ENCODE measurements around the gene PAXX.

The PAXX gene

DNA sequence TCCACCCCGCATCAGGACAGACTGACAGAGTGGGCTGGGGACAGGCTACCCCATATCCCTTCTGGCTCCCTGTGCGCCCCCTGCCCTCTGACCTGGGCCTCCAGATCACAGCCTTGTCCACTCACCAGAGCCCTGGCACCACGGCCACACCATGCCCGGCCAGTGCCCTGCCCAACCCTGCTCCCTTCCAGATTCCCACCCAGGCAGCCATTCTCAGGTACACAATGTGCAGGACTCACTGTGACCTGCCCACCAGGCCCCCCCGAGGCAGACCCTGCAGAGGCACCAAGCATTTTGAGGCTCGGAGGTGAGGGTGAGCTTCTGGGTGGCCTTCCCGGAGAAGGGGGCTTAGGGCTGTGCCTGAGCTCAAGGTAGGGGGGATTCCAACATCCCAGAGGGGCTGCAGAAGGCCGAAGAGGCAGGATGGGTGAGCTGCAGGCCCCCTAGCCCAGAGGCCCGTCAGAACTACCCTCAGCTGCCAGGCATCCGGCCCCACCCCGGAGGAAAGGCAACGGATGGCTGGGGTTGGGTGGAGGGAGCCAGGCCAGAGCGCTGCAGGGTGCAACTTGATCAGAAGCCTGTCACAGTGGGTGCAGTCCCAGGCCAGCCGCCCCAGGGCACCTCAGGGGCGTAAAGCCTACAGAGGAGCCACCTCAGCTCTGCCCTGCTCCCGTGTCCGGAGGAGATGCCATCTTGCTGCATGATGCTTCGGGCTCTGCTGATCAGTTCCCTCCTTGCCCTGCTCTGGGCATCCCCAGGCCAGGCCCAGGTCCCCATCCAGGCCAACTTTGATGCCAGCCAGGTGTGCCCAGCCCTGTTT is 9.8 kb upstream of the PAXX start, which contains the start of gene LCNL1:
TSS of gene LCNL1 (plus strand) at position 762 of the 820 bp plus-strand sequence. CDS start 594 bp downstream, outside the sequence.
- no peak for DNase-seq (ENCODE audit: low read depth)

DNA sequence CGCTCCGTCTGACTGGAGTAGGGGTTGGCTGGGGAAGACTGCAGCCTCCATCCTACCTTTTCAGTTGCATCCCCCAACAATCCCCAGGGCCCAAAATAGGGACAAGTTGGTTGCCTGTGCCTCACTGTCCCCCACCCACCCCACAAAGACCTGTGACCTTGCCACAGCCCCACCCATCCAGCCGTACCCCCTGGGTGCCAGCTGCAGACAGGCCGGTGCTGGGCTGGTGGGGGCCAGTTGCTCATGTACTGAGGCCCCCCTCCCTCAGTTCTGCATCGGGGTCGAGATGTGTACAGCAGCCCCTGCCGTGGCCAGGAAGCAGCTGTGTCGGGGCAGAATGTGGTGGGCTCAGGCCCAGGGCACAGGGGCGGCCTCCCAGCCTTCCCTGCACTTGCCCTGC is 9.1 kb upstream of the PAXX start:
- no peak for DNase-seq (ENCODE audit: low read depth)

DNA sequence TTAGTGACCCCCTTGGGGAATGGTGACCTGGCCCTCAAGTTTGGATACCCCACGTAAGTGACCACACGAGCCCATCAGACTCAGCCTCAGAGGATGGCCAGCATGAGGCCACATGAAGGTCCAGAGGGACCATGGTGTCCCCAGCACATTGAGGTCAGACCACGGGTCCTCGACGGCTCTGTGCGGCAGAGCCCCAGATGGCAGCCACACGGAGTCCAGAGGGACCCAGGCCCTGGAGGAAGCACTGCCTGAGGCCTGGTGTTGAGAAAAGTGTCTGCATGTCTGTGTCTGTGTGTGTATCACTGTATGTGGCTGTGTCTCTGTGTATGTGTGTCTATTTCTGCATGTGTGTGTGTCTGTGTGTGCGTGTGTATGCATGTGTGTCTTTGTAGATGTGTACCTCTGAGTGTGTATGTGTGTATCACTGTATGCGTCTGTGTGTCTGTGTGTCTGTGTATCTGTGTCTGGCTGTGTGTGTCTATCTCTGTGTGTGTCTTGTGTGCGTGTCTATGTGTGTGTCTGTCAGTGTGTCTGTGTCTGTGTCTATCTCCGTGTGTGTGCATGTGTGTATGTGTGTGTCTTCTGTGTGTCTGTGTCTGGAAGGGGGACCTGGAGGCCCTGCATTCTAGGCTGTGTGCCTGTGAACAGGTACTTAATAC is 8.4 kb upstream of the PAXX start:
- DNase-seq (ENCODE audit: low read depth), result no peak

DNA sequence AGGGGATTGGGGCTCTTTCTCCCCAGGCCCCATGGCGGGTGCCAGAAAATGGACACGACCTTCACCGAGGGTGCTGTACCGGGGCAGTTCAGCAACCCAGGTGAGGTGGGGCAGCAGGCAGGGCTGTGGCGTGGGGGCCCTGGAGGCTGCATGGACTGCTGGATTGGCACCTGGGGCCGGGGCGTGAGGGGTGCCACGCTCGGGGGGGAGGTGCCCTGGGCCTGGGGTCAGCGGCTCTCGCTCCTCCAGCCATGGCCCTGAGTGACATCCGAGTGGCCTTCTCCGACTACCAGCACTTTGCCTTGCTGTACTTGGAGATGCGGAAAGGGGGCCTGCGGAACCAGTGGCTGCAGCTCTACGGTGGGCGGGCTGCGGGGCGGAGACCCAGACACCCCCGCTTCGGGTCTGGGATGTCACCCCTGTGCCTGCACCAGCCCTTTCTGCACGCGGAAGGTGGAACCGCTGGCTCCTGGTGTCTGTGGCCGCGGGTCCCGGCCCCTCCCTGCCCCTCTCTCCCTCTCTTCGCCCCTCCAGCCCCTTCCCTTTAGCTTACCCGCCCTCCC is 7.7 kb upstream of the PAXX start:
- DNase-seq (ENCODE audit: low read depth), result no peak

DNA sequence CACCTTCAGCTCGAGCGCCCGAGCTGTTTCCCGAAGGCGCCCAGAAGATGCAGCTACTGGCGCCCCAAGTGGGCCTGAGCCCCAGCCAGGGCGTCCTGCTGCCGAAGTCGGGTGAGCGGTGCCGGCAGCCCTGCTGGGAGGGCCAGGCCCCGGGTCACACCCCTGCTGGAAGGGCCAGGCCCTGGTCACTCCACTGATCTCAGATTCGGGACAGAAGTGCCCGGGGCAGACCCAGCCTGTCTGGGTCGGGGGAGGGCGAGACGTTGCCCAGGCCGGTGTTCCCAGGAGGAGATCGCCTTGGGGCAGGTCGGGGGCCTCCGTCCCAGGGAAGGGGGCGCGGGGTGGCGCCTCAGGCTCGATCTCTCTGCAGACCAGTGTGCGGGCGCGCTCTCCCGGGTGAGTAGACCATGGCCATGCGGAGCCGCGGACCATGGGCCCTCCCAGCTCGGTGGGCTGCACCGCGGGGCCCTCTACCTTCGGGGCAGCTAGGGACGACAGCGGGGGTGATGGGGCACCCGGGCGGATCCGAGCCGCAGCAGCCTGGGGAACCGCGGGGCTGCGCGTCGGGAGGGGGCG is 7.1 kb upstream of the PAXX start:
- no peak for DNase-seq (ENCODE audit: low read depth)

DNA sequence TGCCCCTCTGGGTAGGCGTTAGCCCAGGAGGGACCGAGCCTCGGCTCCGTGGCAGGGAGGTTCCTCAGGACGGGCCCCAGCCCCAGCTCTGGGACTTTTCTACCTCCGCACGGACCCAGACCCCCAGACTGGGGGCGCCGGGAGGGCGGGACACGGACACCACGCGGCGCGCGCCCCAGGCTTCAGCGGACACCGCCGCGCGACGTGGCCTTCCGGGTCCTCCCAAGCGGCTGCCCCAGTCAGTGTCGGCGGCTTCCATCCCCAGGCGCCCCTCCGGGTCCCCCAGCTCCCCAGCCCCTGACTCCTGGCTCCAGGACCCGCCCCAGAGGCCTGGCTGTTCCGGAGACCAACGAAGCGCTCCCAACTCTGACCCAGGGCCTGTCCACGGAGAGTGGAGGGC is 6.4 kb upstream of the PAXX start:
- DNase-seq (ENCODE audit: low read depth), result no peak

DNA sequence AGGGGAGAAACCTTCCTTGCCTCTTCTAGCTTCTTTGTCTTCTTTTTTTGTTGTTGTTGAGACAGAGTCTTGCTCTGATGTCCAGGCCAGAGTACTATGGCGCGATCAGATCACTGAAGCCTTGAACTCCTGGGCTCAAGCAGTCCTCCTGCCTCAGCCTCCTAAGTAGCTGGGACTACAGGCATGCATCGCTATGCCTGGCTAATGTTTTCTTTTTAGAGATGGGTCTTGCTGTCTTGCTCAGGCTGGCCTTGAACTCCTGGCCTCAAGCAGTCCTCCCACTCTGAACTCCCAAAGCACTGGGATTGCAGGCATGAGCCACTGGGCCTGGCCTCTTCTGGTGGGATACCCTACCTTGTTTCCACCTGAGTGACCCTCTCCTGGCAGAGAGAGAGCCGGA is 3.4 kb upstream of the PAXX start:
- no peak for DNase-seq (ENCODE audit: low read depth)

DNA sequence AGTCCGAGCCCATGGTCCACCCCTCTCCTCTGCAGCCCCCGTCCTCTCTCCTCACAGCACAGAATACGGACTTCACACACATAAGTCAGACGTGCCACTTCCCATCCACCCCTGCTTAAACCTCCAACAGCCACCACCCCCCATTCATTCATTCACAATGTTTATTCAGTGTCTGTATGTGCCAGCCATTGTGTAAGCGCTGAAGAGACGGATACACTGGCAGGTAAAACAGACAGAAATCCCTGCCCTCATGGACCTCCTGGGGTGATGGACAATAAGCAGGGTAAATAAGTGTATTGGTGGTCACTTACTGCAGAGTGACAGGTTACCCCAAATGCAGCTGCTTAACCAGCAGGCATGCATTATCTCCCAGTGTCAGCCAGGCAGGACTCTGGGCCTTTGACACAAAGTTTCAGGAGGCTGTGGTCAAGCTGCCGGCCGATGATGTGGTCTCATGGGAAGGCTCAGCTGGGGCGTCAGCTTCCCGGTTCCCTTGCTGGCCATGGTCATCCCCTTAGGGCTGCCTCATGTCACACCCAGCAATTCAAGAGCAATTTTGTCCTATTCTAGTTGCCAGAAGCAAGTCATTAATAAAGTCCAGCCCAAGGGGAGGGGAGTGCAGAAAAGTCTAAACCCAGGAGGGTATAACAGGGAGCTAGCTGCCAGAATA is 1.8 kb upstream of the PAXX start:
- no peak for DNase-seq (ENCODE audit: low read depth)

DNA sequence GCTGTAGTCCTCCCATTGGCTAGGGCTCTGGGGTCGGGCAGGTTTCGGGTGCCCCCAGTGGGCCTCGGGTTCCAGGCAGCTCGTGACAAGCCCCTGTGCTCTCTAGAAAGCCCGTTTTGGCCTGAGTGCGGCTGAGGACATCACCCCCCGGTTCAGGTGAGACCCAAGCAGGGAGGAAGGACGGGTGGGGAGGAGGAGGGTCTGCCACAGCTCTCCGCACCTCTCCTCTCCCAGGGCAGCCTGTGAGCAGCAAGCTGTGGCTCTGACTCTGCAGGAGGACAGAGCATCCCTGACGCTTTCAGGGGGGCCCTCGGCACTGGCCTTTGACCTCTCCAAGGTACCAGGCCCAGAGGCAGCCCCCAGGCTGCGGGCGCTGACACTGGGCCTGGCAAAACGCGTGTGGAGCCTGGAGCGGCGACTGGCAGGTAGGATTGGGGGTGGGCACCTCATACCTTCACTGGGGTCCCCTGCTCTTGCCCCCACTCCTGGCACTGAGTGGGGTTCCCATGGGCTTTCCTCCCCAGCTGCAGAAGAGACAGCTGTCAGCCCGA is 672 bp downstream of the PAXX start:
- no peak for DNase-seq (ENCODE audit: low read depth)

DNA sequence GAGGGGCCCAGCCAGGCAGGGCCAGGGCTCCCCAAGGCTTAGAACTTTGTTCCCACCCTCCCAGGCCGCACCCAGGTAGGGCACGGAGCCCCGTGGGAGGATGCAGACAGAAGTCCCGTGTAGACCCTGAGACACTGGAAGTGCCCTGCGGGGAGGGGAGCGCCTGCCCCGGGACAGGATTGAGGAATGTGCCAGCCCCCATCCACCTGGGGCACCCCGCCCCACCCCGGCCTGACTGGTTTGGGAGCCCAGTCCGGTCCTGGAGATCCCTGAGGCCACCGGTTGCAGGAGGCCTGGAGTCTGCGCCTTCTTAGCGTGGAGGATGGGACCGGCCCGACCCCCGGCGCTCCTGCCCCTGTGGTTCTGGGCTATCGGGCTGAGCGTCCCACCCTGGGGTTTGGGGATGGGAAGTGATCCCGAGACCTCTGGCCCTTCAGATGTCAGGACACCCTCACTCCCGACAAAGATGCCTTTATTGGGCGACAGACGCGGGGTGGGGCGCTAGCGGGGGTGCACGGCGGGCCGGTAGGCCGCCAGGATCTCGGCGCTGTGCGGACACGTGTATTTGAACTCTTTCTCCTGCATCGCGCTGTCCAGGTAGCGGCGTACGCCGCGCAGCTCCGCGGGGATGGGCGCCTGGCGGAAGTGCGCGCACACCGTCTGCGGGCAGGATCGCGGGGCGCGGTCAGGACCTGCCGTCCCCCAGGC is 2.1 kb downstream of the PAXX start:
- no peak for DNase-seq (ENCODE audit: low read depth)

DNA sequence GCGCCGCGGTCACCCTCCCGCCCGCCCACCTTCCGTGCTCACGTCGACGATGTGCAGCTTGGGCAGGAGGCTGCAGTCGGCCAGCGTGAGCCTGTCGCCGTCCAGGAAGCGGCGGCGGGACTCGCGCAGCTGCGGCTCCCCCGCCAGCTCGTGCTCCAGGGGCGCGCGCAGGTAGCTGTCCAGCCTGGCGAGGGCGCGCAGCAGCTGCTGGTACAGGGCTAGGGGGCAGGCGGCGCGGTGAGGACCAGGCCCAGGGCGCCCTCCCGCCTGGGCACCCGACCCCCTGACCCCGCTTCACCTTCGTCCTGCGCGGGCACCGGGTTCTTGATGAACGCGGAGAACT is 2.6 kb downstream of the PAXX start:
- DNase-seq (ENCODE audit: low read depth), result no peak

DNA sequence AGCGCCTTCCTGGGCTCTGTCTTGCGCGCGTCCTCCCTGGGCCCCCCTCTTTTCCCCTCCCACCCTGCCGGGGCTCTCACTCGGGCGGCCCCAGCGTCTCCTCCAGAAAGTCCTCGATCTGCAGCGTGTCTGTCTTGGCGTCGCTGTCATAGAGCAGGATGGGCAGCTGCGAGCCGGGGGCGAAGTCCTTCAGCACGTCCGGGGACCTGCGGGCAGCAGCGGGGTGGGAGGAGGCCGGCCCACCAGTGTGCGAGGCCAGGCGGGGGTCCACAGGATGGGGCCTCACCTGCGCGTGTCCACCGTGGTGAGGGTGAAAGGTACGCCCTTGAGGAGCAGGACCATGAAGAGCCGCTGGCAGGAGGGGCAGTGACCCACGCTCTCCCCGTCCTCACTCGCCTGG is 3.1 kb downstream of the PAXX start:
- no peak for DNase-seq (ENCODE audit: low read depth)

DNA sequence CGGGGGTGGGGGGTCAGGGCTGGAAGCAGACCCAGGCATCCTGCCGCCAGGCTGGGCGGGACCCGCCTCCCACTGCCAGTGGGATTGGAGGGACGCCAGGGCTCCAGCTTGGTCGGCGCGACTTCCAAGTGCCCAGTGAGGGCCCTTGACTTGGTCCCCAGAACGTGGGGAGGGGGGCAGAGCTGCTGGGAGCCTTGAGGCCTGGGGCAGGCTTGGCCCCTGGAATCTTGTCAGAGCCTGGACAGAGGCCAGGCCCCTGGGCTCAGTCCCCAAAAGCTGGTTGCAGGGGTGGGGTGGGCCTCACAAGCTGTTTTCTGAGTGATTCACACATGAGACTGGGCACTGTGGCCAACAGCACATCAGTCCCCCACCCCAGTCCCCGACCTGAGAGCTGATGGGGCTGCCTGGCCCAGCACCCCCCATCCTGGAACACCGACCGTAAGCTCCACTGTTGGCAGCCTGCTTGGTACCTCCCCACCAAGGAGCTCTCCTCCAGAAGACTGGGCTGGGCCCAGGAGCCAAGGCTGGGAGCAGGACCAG is 3.6 kb downstream of the PAXX start:
- DNase-seq (ENCODE audit: low read depth), result no peak

DNA sequence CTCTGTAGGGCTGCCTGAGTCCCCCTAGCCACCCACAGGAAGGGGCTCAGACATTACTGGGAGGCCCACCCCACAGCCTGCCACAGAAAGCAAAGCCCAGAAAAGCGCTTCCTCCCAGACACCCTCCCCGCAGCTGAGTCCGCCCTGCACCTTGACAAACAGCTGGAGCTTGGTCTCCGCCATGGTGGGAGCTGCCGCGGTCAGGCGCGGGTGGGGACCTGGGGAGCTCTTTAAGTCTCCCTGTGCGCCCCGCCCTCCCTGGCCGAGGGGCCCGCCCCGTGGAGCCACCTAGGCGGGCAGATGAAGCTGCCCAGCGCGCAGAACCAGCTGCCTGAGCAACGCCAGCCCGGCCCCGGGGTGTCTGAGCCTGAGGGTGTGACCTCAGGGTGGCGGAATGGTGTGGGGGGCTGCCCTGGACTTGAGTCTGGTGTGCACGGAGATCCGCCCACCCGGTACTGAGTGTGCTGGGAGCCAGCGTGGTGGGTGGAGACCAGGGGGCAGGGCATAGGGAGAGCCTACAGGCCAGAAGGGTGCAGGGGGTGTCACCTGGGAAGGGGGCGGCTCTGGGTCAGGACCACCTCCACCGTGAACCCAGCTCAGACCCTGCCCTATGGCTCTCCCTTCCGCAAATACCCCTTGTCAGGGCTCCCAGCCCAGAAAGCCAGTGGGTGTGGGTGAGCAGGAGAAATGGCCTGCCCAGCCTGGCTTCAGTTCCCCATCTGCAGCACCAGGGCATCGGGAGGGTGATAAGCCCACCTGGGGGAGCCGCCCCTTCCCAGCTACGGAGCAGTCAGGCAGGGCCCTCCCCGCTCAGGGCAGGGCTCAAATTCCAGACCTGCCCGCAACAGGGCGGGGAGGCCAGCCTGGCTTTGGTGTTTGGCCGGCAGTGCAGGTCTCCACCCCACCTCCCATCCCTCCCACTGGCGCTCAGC is 4.4 kb downstream of the PAXX start, which contains the start of gene CLIC3:
TSS of gene CLIC3 (minus strand) at position 208 of the 932 bp plus-strand sequence. CDS start at position 183, 25 bp downstream.
- DNase-seq (ENCODE audit: low read depth), result no peak

DNA sequence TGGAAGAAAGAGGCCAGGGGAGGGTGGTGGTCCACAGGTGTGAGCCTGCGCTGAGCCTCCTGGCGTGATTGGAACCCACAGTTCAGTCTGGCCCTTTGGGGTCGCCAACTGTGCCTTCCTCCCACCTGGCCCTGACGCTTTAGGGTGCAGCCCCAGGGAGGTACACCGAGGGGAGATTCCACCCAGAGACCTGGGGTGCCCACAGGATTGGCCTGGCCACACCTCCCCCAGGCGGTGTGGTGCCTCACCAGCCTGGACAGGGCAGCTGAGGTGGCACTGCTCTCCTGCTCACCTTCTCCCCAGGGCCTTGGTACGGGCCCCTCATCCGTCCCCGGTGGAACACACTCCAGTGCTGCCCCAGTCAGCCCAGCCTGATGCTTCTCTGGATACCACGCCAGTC is 5.1 kb downstream of the PAXX start:
- no peak for DNase-seq (ENCODE audit: low read depth)

DNA sequence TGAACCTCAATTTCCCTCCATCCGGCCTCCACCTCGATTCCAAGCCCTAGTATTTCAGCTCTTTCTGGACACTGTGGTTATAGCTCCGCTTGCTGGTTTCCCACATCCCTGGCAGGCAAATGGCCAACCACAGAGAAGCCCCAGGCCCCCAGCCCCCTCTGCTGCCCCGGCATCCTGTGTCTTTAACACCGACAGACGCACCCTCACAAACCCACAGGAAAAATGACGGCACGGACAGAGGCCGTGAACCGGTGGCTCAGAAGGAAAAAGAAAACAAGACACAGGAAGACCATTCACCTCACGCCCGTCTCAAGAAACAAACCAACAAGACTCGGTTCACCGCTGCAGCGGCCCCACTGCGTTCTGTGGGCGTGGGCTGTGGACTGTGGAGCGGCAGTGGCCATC is 5.6 kb downstream of the PAXX start:
- DNase-seq (ENCODE audit: low read depth), result no peak

DNA sequence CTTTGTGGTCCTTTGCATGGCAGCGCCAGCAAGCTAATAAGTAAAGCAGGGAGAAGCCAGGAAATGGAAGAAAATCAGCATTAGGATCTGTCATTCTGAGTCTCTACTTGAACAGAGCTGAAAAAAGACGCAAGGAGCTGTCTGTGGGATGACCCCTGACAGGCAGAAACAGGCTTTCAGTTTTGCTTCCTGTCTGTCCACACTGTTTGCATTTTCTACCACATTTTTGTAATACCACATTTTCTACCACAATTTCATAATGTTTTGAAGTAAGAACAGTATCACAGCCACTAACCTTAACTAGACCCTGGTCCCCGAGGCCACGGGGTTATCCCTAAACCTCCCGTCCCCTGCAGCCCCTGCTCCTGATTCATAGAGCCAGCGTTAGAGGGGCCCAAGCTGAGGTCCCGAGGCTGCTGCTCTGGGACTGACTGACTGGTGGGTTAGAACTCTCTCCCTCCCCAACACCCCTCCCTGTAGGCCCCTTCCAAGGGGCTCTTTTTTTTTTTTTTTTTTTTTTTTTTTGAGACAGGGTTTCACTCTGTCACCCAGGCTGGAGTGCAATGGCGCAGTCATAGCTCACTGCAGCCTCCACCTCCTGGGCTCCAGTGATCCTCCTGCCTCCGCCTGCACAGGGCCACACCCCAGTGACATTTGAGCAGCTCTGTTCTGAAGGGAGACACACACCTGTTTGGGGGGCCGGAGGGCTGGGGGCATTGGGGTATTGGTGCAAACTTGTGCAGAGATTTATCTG is 8.1 kb downstream of the PAXX start:
- DNase-seq (ENCODE audit: low read depth), result no peak

DNA sequence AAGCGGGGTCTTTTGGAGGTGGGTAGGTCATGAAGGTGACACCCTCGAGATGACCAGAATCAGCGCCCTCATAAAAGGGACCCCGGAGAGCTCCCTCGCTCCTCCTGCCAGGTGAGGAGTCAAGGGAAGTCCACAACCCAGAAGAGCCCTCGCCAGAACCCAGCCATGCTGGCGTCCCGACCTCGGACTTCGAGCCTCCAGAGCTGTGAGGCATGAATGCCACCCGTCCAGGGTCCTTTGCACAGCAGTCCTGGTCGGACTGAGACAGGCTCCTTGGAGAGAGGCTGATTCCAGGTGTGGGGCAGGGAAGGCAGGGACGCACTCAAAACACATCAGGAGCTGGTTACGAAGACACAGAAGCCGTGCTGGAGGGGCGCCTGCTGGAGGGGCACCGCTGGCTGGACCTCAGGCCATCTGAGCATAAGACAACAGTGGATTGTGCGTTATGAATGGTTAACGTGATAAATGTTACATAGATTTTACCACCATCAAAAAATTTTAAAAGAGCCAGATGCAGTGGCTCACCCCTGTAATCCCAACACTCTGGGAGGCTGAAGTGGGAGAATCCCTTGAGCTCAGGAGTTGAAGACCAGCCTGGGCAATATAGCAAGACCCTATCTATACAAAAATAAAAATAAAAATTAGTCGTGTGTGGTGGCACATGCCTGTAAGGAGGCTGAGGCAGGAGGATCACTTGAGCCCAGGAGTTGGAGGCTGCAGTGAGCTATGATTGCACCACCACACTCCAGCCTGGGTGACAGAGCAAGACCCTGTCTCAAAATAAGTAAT is 9.8 kb downstream of the PAXX start:
- DNase-seq (ENCODE audit: low read depth), result no peak

Measured in HS-27A (cell line).